ENCODE measurements around the gene PSD4. TPM values are rescaled to one million over a fixed set of nuclear protein-coding genes. Genes with fewer than 3 reads are reported as not detected.

PSD4 gene
- total and polyA plus RNA-seq, 10 of the 15 experiments (the other 5 are each of a cell fraction or from before 2014, with no cell fraction given), result 0.68 to 114 (median 35.1) TPM

DNA sequence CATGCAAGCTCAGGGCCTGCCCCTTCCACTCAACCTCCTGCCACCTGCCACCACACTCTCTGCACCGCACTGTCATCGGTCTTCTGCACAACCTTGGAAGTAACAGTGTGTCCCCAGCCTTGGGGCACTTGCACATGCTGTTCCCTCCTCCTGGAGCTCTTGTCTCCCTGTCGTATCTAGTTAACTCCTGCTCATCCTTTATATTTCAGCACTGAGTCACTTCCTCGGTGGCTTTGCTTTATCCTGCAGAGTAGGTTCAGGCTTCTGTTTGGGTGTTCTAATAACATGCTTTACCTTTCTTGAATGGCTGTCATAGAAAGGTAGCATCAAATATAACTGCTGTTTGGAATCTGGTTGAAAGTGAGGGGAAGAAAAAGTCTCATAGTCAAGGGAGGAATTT is 79.7 kb downstream of the PSD4 start:
- ChIA-PET CTCF (interaction anchor here (0.7 to 4.3 kb wide), 2 partner anchors 117 to 137 kb away, joined by 3 to 21 read pairs; no protein-coding TSS in a partner anchor), POLR2A (no interaction called here), SMC1A (ENCODE audit: uncharacterized antibody, unreplicated experiment) (no interaction called here), RAD21 (ENCODE audit: unreplicated experiment) (interaction anchor here (1.1 kb wide), 1 partner anchor 13 kb away, joined by 4 read pairs; no protein-coding TSS in a partner anchor)
- Histone ChIP-seq H2AFZ (ENCODE audit: control insufficient read depth, low read depth, low read length) (no peak overlapping the region), H4K20me1 (ENCODE audit: control insufficient read depth, insufficient read depth) (no peaks in the 10 kb centered on the region; the same call in 1 of the 2 replicates), H3K9me3 (replicated peaks; ENCODE audit: control insufficient read depth, insufficient read depth, low read length) (no peaks in the 10 kb centered on the region), H3K27me3 (replicated peaks in 1 of 2; ENCODE audit: control insufficient read depth in 2 of 2, insufficient read depth in 2 of 2, low read length in 1 of 2) (no peaks in the 10 kb centered on the region), H3K79me2 (ENCODE audit: control insufficient read depth, insufficient read depth, low read length) (no peaks in the 10 kb centered on the region), H3K27ac (ENCODE audit: control insufficient read depth, insufficient read depth) (no peak overlapping the region), H3K4me2 (ENCODE audit: control insufficient read depth, insufficient read depth) (no peak overlapping the region), H3K36me3 (ENCODE audit: control insufficient read depth in 2 of 2, insufficient read depth in 2 of 2, low read length in 1 of 2) (0 out of 4 replicates have a peak, but pooled peaks cover 0 to 2% of the 10 kb centered on the region in 2 experiments), H3K4me3 (no peak overlapping the region), H3K4me1 (ENCODE audit: control insufficient read depth, insufficient read depth, low read length) (peaks cover 8% of the 10 kb centered on the region; the same call in 1 of the 2 replicates), H3K9ac (ENCODE audit: control insufficient read depth, insufficient read depth, low read length) (no peak overlapping the region)
- BruUV-seq (replicated peaks), result no TSS peak
- DNase-seq (ENCODE audit: low read depth, low spot score) (no peak), ATAC-seq (no peak), FAIRE-seq (no peak)
- no peak for TF ChIP-seq BCL11A (IDR thresholded peaks at IDR 0.05; ENCODE audit: low read depth, low read length)
- no peak for TF ChIP-seq CBX3 (IDR thresholded peaks at IDR 0.05; ENCODE audit: borderline replicate concordance, low read depth)
- no peak for TF ChIP-seq RBBP5 (conservative IDR thresholded peaks at IDR 0.05)
- no peak for TF ChIP-seq EGR1 (IDR thresholded peaks at IDR 0.05; ENCODE audit: borderline replicate concordance in 1 of 2, low read depth in 2 of 2, low read length in 2 of 2)
- TF ChIP-seq, protein P1, sequence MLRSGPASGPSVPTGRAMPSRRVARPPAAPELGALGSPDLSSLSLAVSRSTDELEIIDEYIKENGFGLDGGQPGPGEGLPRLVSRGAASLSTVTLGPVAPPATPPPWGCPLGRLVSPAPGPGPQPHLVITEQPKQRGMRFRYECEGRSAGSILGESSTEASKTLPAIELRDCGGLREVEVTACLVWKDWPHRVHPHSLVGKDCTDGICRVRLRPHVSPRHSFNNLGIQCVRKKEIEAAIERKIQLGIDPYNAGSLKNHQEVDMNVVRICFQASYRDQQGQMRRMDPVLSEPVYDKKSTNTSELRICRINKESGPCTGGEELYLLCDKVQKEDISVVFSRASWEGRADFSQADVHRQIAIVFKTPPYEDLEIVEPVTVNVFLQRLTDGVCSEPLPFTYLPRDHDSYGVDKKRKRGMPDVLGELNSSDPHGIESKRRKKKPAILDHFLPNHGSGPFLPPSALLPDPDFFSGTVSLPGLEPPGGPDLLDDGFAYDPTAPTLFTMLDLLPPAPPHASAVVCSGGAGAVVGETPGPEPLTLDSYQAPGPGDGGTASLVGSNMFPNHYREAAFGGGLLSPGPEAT (IDR thresholded peaks at IDR 0.05; ENCODE audit: low read depth), result no peak
- TF ChIP-seq FOXM1 (IDR thresholded peaks at IDR 0.05; ENCODE audit: low read depth, low read length), result no peak
- no peak for TF ChIP-seq SPI1 (IDR thresholded peaks at IDR 0.05; ENCODE audit: borderline replicate concordance, insufficient read depth, low read depth, low read length)
- 48% methylated on average over 4 of the region's 4 CpGs for WGBS (ENCODE audit: insufficient coverage, insufficient replicate concordance, low lambda C conversion rate, missing lambda C conversion rate)
- intact Hi-C loops (cut with micrococcal nuclease; ENCODE audit: unreplicated experiment) (no loop called here), in situ Hi-C loops (cut with MboI) (no loop called here)

All from GM12878 (cell line).